ENCODE results near the gene ERP44.

DNA sequence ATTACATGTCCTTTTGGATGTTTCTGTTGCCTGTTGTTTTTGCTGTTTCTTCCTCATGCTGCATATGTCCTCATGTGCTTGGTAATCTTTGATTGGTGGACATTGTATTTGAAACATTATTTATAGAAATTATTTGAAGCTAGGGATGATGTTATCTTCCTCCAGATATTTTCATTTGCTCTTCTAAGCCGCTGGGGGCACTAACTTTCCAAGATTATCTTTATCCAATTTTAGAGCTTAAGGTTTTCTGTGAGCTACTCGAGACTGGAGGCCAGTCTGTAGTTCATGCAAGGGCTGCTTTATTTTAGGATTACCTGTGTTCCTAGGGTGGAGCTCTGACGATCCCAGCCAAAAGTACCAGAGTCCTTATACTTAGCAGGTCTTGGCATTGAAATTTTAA is 151.4 kb downstream of the ERP44 start:
- TF ChIP-seq POLR2A (IDR thresholded peaks at IDR 0.05; ENCODE audit: extremely low read depth, insufficient read length) = no peak
- TF ChIP-seq, protein P1, sequence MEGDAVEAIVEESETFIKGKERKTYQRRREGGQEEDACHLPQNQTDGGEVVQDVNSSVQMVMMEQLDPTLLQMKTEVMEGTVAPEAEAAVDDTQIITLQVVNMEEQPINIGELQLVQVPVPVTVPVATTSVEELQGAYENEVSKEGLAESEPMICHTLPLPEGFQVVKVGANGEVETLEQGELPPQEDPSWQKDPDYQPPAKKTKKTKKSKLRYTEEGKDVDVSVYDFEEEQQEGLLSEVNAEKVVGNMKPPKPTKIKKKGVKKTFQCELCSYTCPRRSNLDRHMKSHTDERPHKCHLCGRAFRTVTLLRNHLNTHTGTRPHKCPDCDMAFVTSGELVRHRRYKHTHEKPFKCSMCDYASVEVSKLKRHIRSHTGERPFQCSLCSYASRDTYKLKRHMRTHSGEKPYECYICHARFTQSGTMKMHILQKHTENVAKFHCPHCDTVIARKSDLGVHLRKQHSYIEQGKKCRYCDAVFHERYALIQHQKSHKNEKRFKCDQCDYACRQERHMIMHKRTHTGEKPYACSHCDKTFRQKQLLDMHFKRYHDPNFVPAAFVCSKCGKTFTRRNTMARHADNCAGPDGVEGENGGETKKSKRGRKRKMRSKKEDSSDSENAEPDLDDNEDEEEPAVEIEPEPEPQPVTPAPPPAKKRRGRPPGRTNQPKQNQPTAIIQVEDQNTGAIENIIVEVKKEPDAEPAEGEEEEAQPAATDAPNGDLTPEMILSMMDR (IDR thresholded peaks at IDR 0.05; ENCODE audit: low read depth, low read length) = no peak
- no peak for TF ChIP-seq MYC (IDR thresholded peaks at IDR 0.05; ENCODE audit: low read depth, low read length)
- TF ChIP-seq, protein P2, sequence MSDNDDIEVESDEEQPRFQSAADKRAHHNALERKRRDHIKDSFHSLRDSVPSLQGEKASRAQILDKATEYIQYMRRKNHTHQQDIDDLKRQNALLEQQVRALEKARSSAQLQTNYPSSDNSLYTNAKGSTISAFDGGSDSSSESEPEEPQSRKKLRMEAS (IDR thresholded peaks at IDR 0.05; ENCODE audit: low read depth, low read length) = no peak
